D721Med (cell line): ENCODE data around the gene CASS4.
"Not testable (repeated sequence)": the region's sequence is repeated elsewhere in the genome, so short reads cannot be mapped to it uniquely, and the experiment has no call there.

Experiments used
- DNase-seq: peaks from one replicate; pipeline ENCODE4 v3.0.0; 2011; ENCODE audit warnings: low spot score; ENCODE audit not compliant: insufficient read length
- FAIRE-seq: peaks from 2 replicates; lab custom pipeline; 2011; peaks lifted over from hg19 to GRCh38; lab: Jason Lieb, UNC
- TF ChIP-seq, protein P1 (sequence below): IDR thresholded peaks from 2 replicates; pipeline ENCODE4 v1.5.1; 2012; ENCODE audit warnings: mild to moderate bottlenecking, control low read depth; ENCODE audit not compliant: insufficient read depth; ENCODE audit errors: missing control alignments

CASS4 gene

DNA sequence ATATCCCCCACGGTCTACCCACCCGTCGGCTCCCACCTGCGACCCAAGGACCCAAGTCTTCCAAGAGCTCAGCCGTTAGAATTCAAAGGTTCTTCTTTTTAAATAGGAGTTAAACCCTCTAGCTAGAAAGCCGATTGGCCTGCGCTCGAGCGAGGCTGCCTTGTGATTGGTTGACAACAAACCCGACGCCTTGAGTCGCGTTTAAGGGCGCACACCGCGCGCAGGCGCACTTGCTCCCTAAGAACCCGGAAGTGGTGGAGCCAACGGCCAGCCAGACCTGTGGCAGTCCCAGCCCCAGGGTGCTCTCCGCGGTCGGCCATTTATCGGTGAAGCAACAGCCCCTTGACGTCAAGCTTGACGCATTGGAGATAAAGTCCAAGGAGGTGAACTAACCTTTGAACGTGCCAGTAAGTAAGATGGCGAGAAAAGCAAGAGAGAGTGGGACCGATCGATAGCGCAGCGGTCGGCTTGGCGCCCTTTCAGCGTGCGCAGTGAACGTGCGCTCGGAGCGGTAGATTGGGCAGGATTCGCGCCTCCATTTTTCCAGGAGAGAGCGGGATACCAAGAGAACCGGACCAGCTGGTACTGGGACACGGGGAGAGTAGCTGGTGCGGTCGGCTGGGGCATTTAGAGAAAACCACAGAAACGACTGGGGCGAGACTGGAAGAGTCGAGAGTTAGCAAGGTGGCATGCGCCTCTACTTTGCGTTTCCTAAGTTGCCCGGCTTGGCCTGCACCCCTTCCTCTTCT lies 19.8 kb upstream of the CASS4 start, which contains the start of the genes AURKA and CSTF1:
Gene AURKA (minus strand): TSS at position 84 of the 749 bp plus-strand sequence. CDS start 4,018 bp downstream, outside the sequence.
Gene CSTF1 (plus strand): TSS at position 514 of the 749 bp plus-strand sequence. CDS start 2,908 bp downstream, outside the sequence.
- TF ChIP-seq, protein P1, sequence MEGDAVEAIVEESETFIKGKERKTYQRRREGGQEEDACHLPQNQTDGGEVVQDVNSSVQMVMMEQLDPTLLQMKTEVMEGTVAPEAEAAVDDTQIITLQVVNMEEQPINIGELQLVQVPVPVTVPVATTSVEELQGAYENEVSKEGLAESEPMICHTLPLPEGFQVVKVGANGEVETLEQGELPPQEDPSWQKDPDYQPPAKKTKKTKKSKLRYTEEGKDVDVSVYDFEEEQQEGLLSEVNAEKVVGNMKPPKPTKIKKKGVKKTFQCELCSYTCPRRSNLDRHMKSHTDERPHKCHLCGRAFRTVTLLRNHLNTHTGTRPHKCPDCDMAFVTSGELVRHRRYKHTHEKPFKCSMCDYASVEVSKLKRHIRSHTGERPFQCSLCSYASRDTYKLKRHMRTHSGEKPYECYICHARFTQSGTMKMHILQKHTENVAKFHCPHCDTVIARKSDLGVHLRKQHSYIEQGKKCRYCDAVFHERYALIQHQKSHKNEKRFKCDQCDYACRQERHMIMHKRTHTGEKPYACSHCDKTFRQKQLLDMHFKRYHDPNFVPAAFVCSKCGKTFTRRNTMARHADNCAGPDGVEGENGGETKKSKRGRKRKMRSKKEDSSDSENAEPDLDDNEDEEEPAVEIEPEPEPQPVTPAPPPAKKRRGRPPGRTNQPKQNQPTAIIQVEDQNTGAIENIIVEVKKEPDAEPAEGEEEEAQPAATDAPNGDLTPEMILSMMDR: no peak
- no peak for FAIRE-seq

DNA sequence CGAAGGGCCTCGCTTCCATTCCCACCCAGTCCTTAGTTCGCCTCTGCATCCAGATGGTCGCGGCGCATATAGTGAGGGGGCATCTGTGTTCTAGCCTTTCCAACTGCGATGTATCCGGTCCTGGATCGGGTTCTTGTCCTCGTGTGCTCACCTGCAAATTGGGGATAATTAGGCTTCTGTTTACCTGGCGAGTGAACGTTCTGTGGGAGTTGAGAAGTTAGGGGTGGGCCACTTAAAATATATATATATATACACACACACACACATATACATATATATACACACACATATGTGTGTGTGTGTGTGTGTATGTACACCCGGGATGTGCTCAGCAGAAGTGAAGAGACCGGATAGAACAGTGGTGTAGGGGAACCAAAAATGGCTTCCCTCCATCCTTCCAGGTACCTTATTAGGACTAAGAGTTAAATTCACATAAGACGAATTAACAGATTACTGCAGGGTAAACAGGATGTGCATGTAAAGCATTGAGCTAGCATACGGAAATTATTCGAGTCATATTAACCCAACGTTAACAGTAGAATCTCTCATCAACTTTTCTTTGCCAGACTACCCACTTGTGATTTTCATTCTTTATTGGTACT lies 19.1 kb upstream of the CASS4 start:
- TF ChIP-seq, protein P1: no peak
- DNase-seq (no peak), FAIRE-seq (no peak)

More for the DNA sequence above, 19.8 kb upstream of the CASS4 start, which contains the start of the genes AURKA and CSTF1:
- DNase-seq: peak; percentile 97

DNA sequence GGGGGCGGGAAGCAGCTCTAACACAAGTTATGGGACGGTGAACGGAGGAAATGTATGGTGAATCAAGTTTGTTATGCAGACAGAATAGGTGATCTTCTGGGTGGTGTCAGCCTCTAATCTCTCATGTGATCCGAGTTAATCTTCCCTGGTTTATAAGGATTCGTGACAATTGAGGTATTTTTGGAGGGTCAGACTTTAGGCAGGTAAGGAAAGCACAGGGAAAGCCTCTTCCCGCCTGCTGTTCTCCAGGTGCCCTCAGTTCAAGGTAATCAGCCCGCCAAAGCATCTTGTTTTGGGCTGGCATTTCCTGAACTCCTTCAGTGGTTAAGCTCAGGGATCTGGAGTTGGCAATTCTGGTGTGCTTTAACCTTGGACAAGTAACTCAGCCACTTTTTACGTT lies 18.4 kb upstream of the CASS4 start:
- DNase-seq (no peak), FAIRE-seq (no peak)
- TF ChIP-seq, protein P1: no peak

DNA sequence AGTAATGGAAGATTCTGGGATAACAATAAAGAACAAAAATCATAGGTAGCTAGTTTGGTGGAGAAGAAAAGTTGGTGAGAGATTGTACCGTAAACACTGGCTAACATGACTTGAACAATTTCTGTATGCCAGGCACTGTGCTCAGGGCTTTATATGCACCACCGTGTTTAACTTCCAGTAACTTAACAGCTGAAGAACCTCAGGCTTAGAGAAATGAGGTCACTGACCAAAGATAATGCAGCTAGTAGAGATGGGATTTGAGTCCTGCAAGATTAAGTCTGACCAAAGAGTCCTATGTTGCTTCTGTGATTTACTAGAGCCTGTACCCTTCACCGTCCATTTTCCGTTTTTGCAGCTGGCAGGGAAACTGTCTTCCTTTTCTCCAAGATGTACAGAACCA lies 16.9 kb upstream of the CASS4 start:
- no peak for DNase-seq
- no peak for FAIRE-seq
- TF ChIP-seq, protein P1: no peak

DNA sequence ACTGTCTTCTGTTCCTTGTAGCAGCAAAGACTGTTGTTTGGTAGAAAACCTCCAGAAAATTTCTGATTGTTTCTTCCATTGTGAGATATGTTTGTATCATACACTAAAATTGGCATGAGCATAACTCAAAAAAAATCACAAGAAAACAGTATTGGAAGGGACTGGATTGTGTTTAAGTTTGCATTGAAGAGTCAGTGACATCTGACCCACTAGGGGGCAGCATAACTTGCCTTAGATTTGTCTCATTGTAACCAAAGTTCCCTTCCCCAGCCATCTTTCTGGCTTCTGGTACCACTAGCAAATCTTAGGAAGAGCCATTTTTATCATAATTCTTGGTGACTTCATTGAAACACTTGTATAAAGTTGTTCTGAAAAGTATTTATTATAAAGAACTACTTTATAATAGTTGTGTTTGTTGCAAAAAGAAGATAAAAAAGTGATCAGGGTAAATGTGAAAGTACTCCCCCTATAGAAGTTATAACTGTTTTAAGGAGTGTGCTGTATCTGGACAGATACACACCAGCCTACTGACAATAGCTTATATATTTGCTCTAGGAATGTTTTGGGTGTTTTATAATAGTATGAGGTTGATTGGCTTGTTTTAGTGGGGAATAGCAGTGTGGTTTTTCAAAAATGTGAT lies 11.9 kb upstream of the CASS4 start:
- TF ChIP-seq, protein P1: peak; percentile 71
- no peak for FAIRE-seq

DNA sequence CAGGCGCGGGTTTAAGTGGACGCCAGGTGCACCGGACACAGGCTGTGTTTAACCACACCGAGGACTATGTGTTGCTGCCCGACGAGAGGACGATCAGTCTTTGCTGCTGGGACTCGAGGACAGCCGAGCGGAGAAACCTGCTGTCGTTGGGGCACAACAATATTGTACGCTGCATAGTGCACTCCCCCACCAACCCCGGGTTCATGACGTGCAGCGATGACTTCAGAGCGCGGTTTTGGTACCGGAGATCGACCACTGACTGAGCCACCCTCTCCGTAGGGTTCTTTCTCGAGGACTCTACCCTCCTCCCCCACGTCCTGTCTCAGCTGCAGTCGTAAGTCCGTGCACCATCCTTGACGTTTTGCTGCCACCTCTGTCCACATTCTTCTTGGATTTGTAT lies 8.6 kb upstream of the CASS4 start:
- TF ChIP-seq, protein P1: no peak
- no peak for FAIRE-seq
- DNase-seq: no peak

More for the DNA sequence above, 11.9 kb upstream of the CASS4 start:
- DNase-seq: no peak

DNA sequence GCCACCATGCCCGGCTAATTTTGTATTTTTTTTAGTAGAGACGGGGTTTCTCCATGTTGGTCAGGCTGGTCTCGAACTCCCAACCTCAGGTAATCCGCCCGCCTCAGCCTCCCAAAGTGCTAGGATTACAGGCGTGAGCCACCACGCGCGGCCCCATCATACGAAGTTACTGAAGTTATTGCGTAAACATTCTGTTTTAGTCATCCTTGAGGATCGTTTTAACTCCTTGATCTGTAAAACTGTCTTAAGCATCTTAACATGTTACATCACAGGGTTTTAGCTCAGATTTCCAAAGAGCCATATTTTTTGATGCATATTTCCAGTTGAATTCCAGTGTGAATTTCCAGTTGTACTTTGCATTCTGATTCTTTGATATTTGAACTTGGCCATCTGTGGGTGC lies 6.7 kb upstream of the CASS4 start:
- DNase-seq, FAIRE-seq: not testable (repeated sequence)
